GM12878 (cell line): Measurements from ENCODE around the gene PLEKHG4B. TPM values are rescaled to one million over a fixed set of nuclear protein-coding genes. Genes with fewer than 3 reads are reported as not detected.

Experiments
- ATAC-seq: fragments of 200-7000 bp; cut with Tn5 transposase; 3 replicates; pipeline ENCODE4 v1.9.1; 2020; ENCODE audit warnings: mild to moderate bottlenecking, moderate library complexity
- BruUV-seq: library from RNA; stranded (reverse); fragments of 400-500 nt; replicated peaks from 2 replicates; lab custom pipeline; 2021; lab: Mats Ljungman, UMichigan
- CTCF ChIA-PET: fragments of 300-600 bp; sonication (Branson Sonifier 250); formaldehyde crosslinking; extraction: SDS; loops from one replicate; lab custom pipeline; 2021; ENCODE audit warnings: inconsistent platforms; lab: Yijun Ruan, JAX
- POLR2A ChIA-PET: fragments of 350-600 bp; formaldehyde crosslinking; extraction: SDS; loops from one replicate; lab custom pipeline; 2021; ENCODE audit warnings: inconsistent platforms; lab: Charles Lee
- RAD21 ChIA-PET: fragments of 300-600 bp; sonication (Branson Sonifier 250); formaldehyde crosslinking; loops from one replicate; lab custom pipeline; 2023; ENCODE audit warnings: antibody characterized with exemption; ENCODE audit not compliant: unreplicated experiment; lab: Charles Lee
- SMC1A ChIA-PET: fragments of 300-600 bp; sonication (Branson Sonifier 250); formaldehyde crosslinking; loops from one replicate; lab custom pipeline; 2023; ENCODE audit not compliant: unreplicated experiment, uncharacterized antibody; lab: Charles Lee
- DNase-seq: peaks from one replicate; pipeline ENCODE4 v3.0.0-alpha.2; 2011; ENCODE audit warnings: low read depth, low spot score
- FAIRE-seq: peaks from 3 replicates; lab custom pipeline; 2011; peaks lifted over from hg19 to GRCh38; lab: Jason Lieb, UNC
- H2AFZ ChIP-seq: 2 replicates; pipeline ENCODE4 v1.6.0; 2011; ENCODE audit warnings: low read depth, low read length, control low read depth; ENCODE audit not compliant: control insufficient read depth
- H3K27ac ChIP-seq: 2 replicates; pipeline ENCODE4 v1.5.1; 2011; ENCODE audit warnings: control low read depth; ENCODE audit not compliant: control insufficient read depth, insufficient read depth
- H3K27me3 ChIP-seq, 2 experiments: replicated peaks in 1 of 2; 2 replicates each; pipeline versions ENCODE4 v1.6.0 to v1.6.1; 2011; ENCODE audit warnings: low read length in 1 of 2; ENCODE audit not compliant: control insufficient read depth in 2 of 2, insufficient read depth in 2 of 2
- H3K36me3 ChIP-seq, 2 experiments: 2 replicates each; pipeline ENCODE4 v1.5.1; 2011; ENCODE audit warnings: low read length in 1 of 2; ENCODE audit not compliant: control insufficient read depth in 2 of 2, insufficient read depth in 2 of 2
- H3K4me1 ChIP-seq: 2 replicates; pipeline ENCODE4 v1.6.1; 2011; ENCODE audit warnings: mild to moderate bottlenecking, low read length, moderate library complexity, mixed read lengths; ENCODE audit not compliant: control insufficient read depth, insufficient read depth
- H3K4me2 ChIP-seq: 2 replicates; pipeline ENCODE4 v1.6.0; 2011; ENCODE audit warnings: control low read depth; ENCODE audit not compliant: control insufficient read depth, insufficient read depth
- H3K4me3 ChIP-seq: fragments of 200-600 bp; sonication (generic); 2 replicates; pipeline ENCODE4 v1.5.1; 2016
- H3K79me2 ChIP-seq: 2 replicates; pipeline ENCODE4 v1.6.0; 2011; ENCODE audit warnings: low read length; ENCODE audit not compliant: control insufficient read depth, insufficient read depth
- H3K9ac ChIP-seq: 2 replicates; pipeline ENCODE4 v1.8.0; 2011; ENCODE audit warnings: low read length, control low read depth, mixed read lengths; ENCODE audit not compliant: control insufficient read depth, insufficient read depth
- H3K9me3 ChIP-seq: replicated peaks from 3 replicates; pipeline ENCODE4 v1.5.1; 2011; ENCODE audit warnings: mild to moderate bottlenecking, low read length; ENCODE audit not compliant: control insufficient read depth, insufficient read depth
- H4K20me1 ChIP-seq: 2 replicates; pipeline ENCODE4 v1.6.0; 2011; ENCODE audit not compliant: control insufficient read depth, insufficient read depth
- ATF7 ChIP-seq: fragments of 450-650 bp; IDR thresholded peaks from 2 replicates; pipeline ENCODE4 v1.6.1; 2016; ENCODE audit warnings: low read depth, mild to moderate bottlenecking
- CBFB ChIP-seq: IDR thresholded peaks from 2 replicates; pipeline ENCODE4 v1.6.1; 2016; ENCODE audit warnings: antibody characterized with exemption, low read depth
- CTCF ChIP-seq, 3 experiments: IDR thresholded peaks in 2 of 3; conservative IDR thresholded peaks in 1 of 3; 2 replicates each; pipeline ENCODE4 v1.5.1; 2011; ENCODE audit warnings: low read depth in 3 of 3, low read length in 3 of 3, mild to moderate bottlenecking in 3 of 3, control low read depth in 2 of 3, moderate library complexity in 2 of 3, inconsistent platforms in 1 of 3, mixed read lengths in 1 of 3; ENCODE audit not compliant: control insufficient read depth in 2 of 3, insufficient read depth in 1 of 3; ENCODE audit errors: extremely low read depth in 1 of 3
- GABPA ChIP-seq: IDR thresholded peaks from 2 replicates; pipeline ENCODE4 v1.6.1; 2014; ENCODE audit warnings: antibody characterized with exemption, low read depth, mild to moderate bottlenecking, inconsistent platforms
- IRF5 ChIP-seq: fragments of 450-650 bp; IDR thresholded peaks from 2 replicates; pipeline ENCODE4 v1.6.1; 2017; ENCODE audit warnings: borderline replicate concordance
- MLLT1 ChIP-seq: fragments of 450-650 bp; IDR thresholded peaks from 2 replicates; pipeline ENCODE4 v1.6.1; 2016; ENCODE audit warnings: mild to moderate bottlenecking
- POLR2AphosphoS2 ChIP-seq: IDR thresholded peaks from 2 replicates; pipeline ENCODE4 v1.6.1; 2011; ENCODE audit warnings: low read depth, mild to moderate bottlenecking, low read length, improper control_type of control experiment, moderate library complexity
- RUNX3 ChIP-seq: IDR thresholded peaks from 2 replicates; pipeline ENCODE4 v1.6.1; 2012; ENCODE audit warnings: low read length, inconsistent platforms
- SMC3 ChIP-seq: IDR thresholded peaks from 2 replicates; pipeline ENCODE4 v1.6.1; 2011; ENCODE audit warnings: low read length, improper control_type of control experiment, borderline replicate concordance
- USF1 ChIP-seq: IDR thresholded peaks from 2 replicates; pipeline ENCODE4 v1.6.1; 2011; ENCODE audit warnings: borderline replicate concordance, low read depth, mild to moderate bottlenecking, moderate library complexity, mixed read lengths, low read length; ENCODE audit not compliant: insufficient read depth; ENCODE audit errors: extremely low read length
- ZBED1 ChIP-seq: IDR thresholded peaks from 2 replicates; pipeline ENCODE4 v1.6.1; 2016; ENCODE audit warnings: borderline replicate concordance
- ZBTB40 ChIP-seq: fragments of 450-650 bp; IDR thresholded peaks from 2 replicates; pipeline ENCODE4 v1.6.1; 2016; ENCODE audit warnings: mild to moderate bottlenecking, moderate library complexity, borderline replicate concordance
- ZNF217 ChIP-seq: fragments of 450-650 bp; IDR thresholded peaks from 2 replicates; pipeline ENCODE4 v1.6.1; 2017; ENCODE audit warnings: antibody characterized with exemption, mild to moderate bottlenecking
- WGBS: methylation state at CpG from one replicate; pipeline ENCODE4 v1.1.6; 2016; ENCODE audit warnings: low lambda C conversion rate; ENCODE audit not compliant: insufficient replicate concordance, insufficient coverage; ENCODE audit errors: missing lambda C conversion rate; 5-methylcytosine and 5-hydroxymethylcytosine counted together
- in situ Hi-C: fragments of 300-500 bp; cut with MboI; formaldehyde crosslinking; loops from 9 replicates; pipeline ENCODE4 v1.14.3; 2018; ENCODE audit warnings: mixed read lengths
- intact Hi-C: fragments of 100-400 bp; cut with micrococcal nuclease; formaldehyde crosslinking; loops from one replicate; pipeline ENCODE4 v1.14.2; 2022; ENCODE audit not compliant: unreplicated experiment
- polyA plus RNA-seq, 11 experiments: library from polyadenylated mRNA; depleted of rRNA in 4 of 11; unstranded in 6 of 11; stranded (reverse) in 5 of 11; fragments of >200 nt; fragmentation: Nextera tagmentation in 4 of 11; fragmentation: Illumina TruSeq in 1 of 11; extraction: Ambion mirVana in 4 of 11; extraction: Trizol in 1 of 11; gene quantifications; 1 replicate in 1 of 11; 2 replicates in 10 of 11; pipeline versions ENCODE4 v1.2.1 to v1.2.3, GENCODE V29; 2011 to 2016; ENCODE audit warnings: inconsistent platforms in 2 of 11, missing spikeins in 2 of 11, low read depth in 1 of 11
- total RNA-seq, 4 experiments: library from RNA; depleted of rRNA in 3 of 4; stranded (reverse); fragments of >200 nt in 3 of 4; fragmentation: Illumina TruSeq in 1 of 4; extraction: Trizol in 1 of 4; gene quantifications; 2 replicates each; pipeline versions ENCODE4 v1.2.1 to v1.2.3, GENCODE V29; 2013 to 2021

The PLEKHG4B gene
- total and polyA plus RNA-seq, 10 of the 15 experiments (the other 5 are each of a cell fraction or from before 2014, with no cell fraction given) = under 0.01 to 0.05 (median 0.01) TPM; not detected in 6

- intact Hi-C loops = no loop called here
- Histone ChIP-seq H3K79me2 (no peaks in the 10 kb centered on the region), H3K4me1 (no peaks in the 10 kb centered on the region), H3K4me2 (no peak overlapping the region), H3K9ac (no peak overlapping the region), H3K4me3 (no peak overlapping the region), H2AFZ (no peak overlapping the region), H3K27ac (no peak overlapping the region), H3K27me3 (peaks cover 4 to 11% of the 10 kb centered on the region in 2 experiments; a peak in 3 of 4 replicates), H4K20me1 (no peaks in the 10 kb centered on the region), H3K9me3 (no peaks in the 10 kb centered on the region), H3K36me3 (no peaks in the 10 kb centered on the region; a peak in 1 of 4 replicates)
- WGBS = 31% methylated on average over 9 of the region's 11 CpGs
- in situ Hi-C loops = no loop called here
- ChIA-PET POLR2A (interaction anchor here (0.5 kb wide), 1 partner anchor 184 kb away, joined by 3 read pairs; no protein-coding TSS in a partner anchor), SMC1A (no interaction called here), CTCF (interaction anchor here (0.6 to 0.7 kb wide), 2 partner anchors 24 to 66 kb away, joined by 3 read pairs; no protein-coding TSS in a partner anchor), RAD21 (no interaction called here)
- no peak for FAIRE-seq
- BruUV-seq = no TSS peak
- DNase-seq = no peak
- no peak for ATAC-seq
- TF ChIP-seq ZBED1 = no peak
- no peak for TF ChIP-seq ZNF217
- TF ChIP-seq GABPA = no peak
- no peak for TF ChIP-seq CBFB
- no peak for TF ChIP-seq MLLT1
- TF ChIP-seq ATF7 = no peak
- no peak for TF ChIP-seq CTCF (IDR thresholded peaks at IDR 0.05 in 2 of 3, conservative IDR thresholded peaks at IDR 0.05 in 1 of 3; ENCODE audit: control insufficient read depth in 2 of 3, extremely low read depth in 1 of 3, insufficient read depth in 1 of 3, low read depth in 3 of 3, low read length in 3 of 3)
- no peak for TF ChIP-seq ZBTB40
- TF ChIP-seq POLR2AphosphoS2 = no peak
- no peak for TF ChIP-seq RUNX3
- no peak for TF ChIP-seq SMC3
- TF ChIP-seq IRF5 = no peak
- TF ChIP-seq USF1 = no peak
Measured at GRCh38 chr5:94113-94892, 2.3 kb downstream of the PLEKHG4B start.
